Fibroblast of villous mesenchyme (primary cell): ENCODE data around the gene TIMP4. TPM values are rescaled to one million over a fixed set of nuclear protein-coding genes. Genes with fewer than 3 reads are reported as not detected.

Experiments
- DNase-seq: peaks from one replicate; pipeline ENCODE4 v3.0.0-alpha.2; 2010; ENCODE audit warnings: low read depth
- H3K4me3 ChIP-seq: 2 replicates; pipeline ENCODE4 v1.5.1; 2011; ENCODE audit warnings: low read depth, mild to moderate bottlenecking, low read length
- CTCF ChIP-seq: IDR thresholded peaks from 2 replicates; pipeline ENCODE4 v1.5.1; 2012; ENCODE audit warnings: low read depth, mild to moderate bottlenecking, low read length; ENCODE audit not compliant: insufficient read depth
- total RNA-seq: library from RNA; depleted of rRNA; stranded (reverse); fragments of >200 nt; gene quantifications from 2 replicates; pipeline ENCODE4 v1.2.3, GENCODE V29; 2012

Gene TIMP4
- total RNA-seq = 1.3 TPM in 2 replicates

GRCh38 chr3:12158387-12159226 is at the start of gene TIMP4:
TSS of gene TIMP4 (minus strand) at chr3:12158912. CDS start at chr3:12158840, 72 bp downstream.
- H3K4me3 ChIP-seq = peak within 1 kb of the TSS; percentile 46
- no peak for TF ChIP-seq CTCF
- peak; percentile 66 for DNase-seq

DNA sequence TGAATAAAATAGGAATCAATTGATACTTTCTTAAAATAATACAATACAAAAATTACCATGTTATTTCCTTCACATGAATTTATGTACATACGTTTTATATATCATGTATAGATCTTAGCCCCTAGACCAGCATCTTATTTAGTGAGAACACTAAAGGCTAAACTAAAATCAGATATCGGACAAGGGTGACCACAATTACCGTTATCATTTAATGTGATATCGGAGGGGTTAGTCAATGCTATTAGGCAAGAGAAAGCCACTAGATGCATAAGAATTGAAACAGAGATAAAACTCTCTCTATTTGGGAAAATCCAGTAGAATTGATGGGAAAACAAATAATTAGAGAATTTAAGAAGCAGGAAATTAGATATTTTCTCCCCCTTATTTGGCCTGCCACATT is 46.5 kb upstream of the TIMP4 start:
- TF ChIP-seq CTCF = no peak
- no peak overlapping the region for H3K4me3 ChIP-seq

GRCh38 chr3:12201813-12202212 is 43.1 kb upstream of the TIMP4 start:
- no peak for DNase-seq
- no peak overlapping the region for H3K4me3 ChIP-seq
- no peak for TF ChIP-seq CTCF

More for the DNA sequence above, 46.5 kb upstream of the TIMP4 start:
- DNase-seq = no peak

GRCh38 chr3:12198301-12198700 is 39.6 kb upstream of the TIMP4 start:
- TF ChIP-seq CTCF = no peak
- no peak overlapping the region for H3K4me3 ChIP-seq
- peak; percentile 76 for DNase-seq

DNA sequence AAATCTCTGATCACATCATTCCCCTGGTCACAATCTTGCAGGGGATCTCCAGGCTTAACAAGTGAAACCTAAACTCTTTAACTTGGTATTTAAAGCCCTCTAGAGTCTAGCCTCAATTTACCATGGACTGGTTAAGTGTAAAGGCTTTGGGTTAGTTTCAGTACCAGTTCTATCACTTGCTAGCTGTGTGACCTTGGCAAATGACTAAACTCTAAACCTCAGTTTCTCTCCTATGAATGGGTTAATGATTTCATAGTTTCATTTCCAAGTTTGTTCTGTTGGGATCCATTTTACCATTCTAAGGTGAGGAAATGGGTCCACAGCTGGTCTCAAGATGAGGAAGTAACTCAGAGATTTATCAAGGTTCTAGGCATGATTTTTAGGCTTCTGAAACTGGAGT is 38.8 kb upstream of the TIMP4 start:
- no peak overlapping the region for H3K4me3 ChIP-seq
- no peak for TF ChIP-seq CTCF
- no peak for DNase-seq

DNA sequence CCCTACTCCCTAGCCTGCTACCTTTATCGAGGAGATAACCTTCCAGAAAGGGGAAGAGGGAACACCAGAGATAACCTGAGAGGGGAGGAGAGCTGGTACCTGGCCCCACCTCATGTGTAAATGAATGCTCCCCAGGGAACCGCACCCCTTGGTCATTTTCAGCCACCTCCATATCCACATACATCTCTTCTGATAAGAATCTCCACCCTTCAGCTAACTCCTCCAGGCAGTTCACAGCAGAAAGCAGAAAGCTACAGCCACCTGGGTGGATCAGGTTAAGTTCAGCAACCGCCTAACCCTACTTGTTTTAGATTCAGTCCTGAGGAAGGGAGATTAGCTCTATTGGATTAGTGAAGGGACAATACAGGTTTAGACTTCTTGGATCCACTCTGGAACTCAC is 38.0 kb upstream of the TIMP4 start:
- no peak for TF ChIP-seq CTCF
- no peak overlapping the region for H3K4me3 ChIP-seq
- DNase-seq = no peak
